GM23338 (cell line): ENCODE data around the gene EYS. TPM values are rescaled to one million over a fixed set of nuclear protein-coding genes. Genes with fewer than 3 reads are reported as not detected.

Experiments used
- ATAC-seq: fragments of 200-7000 bp; cut with Tn5 transposase; 3 replicates; pipeline ENCODE4 v1.9.1; 2020
- DNase-seq: peaks from one replicate; pipeline ENCODE4 v3.0.0-alpha.2; 2015; ENCODE audit warnings: low spot score
- H2AFZ ChIP-seq: fragments of 200-600 bp; sonication (generic); 2 replicates; pipeline ENCODE4 v1.8.0; 2016; ENCODE audit warnings: antibody characterized with exemption, mild to moderate bottlenecking, moderate library complexity
- H3F3A ChIP-seq: fragments of 200-600 bp; sonication (generic); replicated peaks from 2 replicates; pipeline ENCODE4 v1.8.0; 2017; ENCODE audit warnings: antibody characterized with exemption, mixed run types, low read depth
- H3K27ac ChIP-seq: fragments of 200-600 bp; sonication (generic); 2 replicates; pipeline ENCODE4 v1.6.1; 2016; ENCODE audit warnings: low read depth
- H3K27me3 ChIP-seq: fragments of 200-600 bp; sonication (generic); 2 replicates; pipeline ENCODE4 v1.8.0; 2016; ENCODE audit warnings: mild to moderate bottlenecking, mixed run types, moderate library complexity; ENCODE audit not compliant: insufficient read depth
- H3K36me3 ChIP-seq: fragments of 200-600 bp; sonication (generic); 2 replicates; pipeline ENCODE4 v1.8.0; 2016; ENCODE audit warnings: mild to moderate bottlenecking; ENCODE audit not compliant: insufficient read depth
- H3K4me1 ChIP-seq: fragments of 200-600 bp; sonication (generic); 2 replicates; pipeline ENCODE4 v1.8.0; 2016; ENCODE audit warnings: mild to moderate bottlenecking, moderate library complexity; ENCODE audit not compliant: insufficient read depth
- H3K4me2 ChIP-seq: fragments of 200-600 bp; sonication (generic); 2 replicates; pipeline ENCODE4 v1.7.1; 2017; ENCODE audit warnings: mixed run types
- H3K4me3 ChIP-seq: fragments of 200-600 bp; sonication (generic); 2 replicates; pipeline ENCODE4 v1.6.1; 2016; ENCODE audit warnings: mixed run types
- H3K79me2 ChIP-seq: fragments of 200-600 bp; sonication (generic); replicated peaks from 2 replicates; pipeline ENCODE4 v1.8.0; 2017; ENCODE audit warnings: mild to moderate bottlenecking; ENCODE audit not compliant: insufficient read depth
- H3K9me2 ChIP-seq: fragments of 200-600 bp; sonication (generic); 2 replicates; pipeline ENCODE4 v1.8.0; 2017; ENCODE audit not compliant: insufficient read depth
- H4K20me1 ChIP-seq: fragments of 200-600 bp; sonication (generic); replicated peaks from 2 replicates; pipeline ENCODE4 v1.8.0; 2017; ENCODE audit warnings: mild to moderate bottlenecking; ENCODE audit not compliant: insufficient read depth
- H3K27ac Mint-ChIP-seq: 2 replicates; pipeline ENCODE4 v1.8.0; 2020; ENCODE audit warnings: inconsistent platforms, mild to moderate bottlenecking, moderate library complexity, mixed read lengths
- H3K27me3 Mint-ChIP-seq: 3 replicates; pipeline ENCODE4 v1.8.0; 2022; ENCODE audit warnings: low read depth, mild to moderate bottlenecking, moderate library complexity, mixed read lengths, inconsistent platforms; ENCODE audit not compliant: insufficient read depth, poor library complexity
- H3K36me3 Mint-ChIP-seq: 3 replicates; pipeline ENCODE4 v1.8.0; 2021; ENCODE audit warnings: low read depth, mild to moderate bottlenecking, inconsistent platforms, moderate library complexity, mixed read lengths
- H3K4me1 Mint-ChIP-seq: 3 replicates; pipeline ENCODE4 v1.8.0; 2020; ENCODE audit warnings: mild to moderate bottlenecking, inconsistent platforms, mixed read lengths
- H3K4me3 Mint-ChIP-seq: 3 replicates; pipeline ENCODE4 v1.8.0; 2021; ENCODE audit warnings: moderate library complexity, mild to moderate bottlenecking, inconsistent platforms, mixed read lengths
- H3K9me3 Mint-ChIP-seq: 3 replicates; pipeline ENCODE4 v1.8.0; 2020; ENCODE audit warnings: moderate library complexity, mild to moderate bottlenecking, inconsistent platforms, mixed read lengths
- CREB1 ChIP-seq: fragments of 250-450 bp; sonication (Bioruptor Pico); IDR thresholded peaks from 2 replicates; pipeline ENCODE4 v1.5.0; 2020; ENCODE audit warnings: low read depth, mild to moderate bottlenecking, moderate library complexity
- EZH2 ChIP-seq: fragments of 200-600 bp; sonication (generic); IDR thresholded peaks from one replicate; pipeline ENCODE4 v1.8.0; 2017; ENCODE audit warnings: antibody characterized with exemption, mild to moderate bottlenecking, low read depth; ENCODE audit not compliant: unreplicated experiment
- JUNB ChIP-seq: IDR thresholded peaks from one replicate; pipeline ENCODE4 v1.6.1; 2016; ENCODE audit warnings: antibody characterized with exemption; ENCODE audit not compliant: unreplicated experiment
- NANOG ChIP-seq: IDR thresholded peaks from 2 replicates; pipeline ENCODE4 v1.6.1; 2016; ENCODE audit warnings: antibody characterized with exemption, borderline replicate concordance
- ZNF114 ChIP-seq: fragments of 250-450 bp; sonication (Bioruptor Pico); IDR thresholded peaks from 2 replicates; pipeline ENCODE4 v1.5.0; 2020; ENCODE audit warnings: mild to moderate bottlenecking, moderate library complexity
- ZNF331 ChIP-seq: fragments of 250-450 bp; sonication (Bioruptor Pico); IDR thresholded peaks from 2 replicates; pipeline ENCODE4 v1.5.0; 2020; ENCODE audit warnings: low read depth, mild to moderate bottlenecking, moderate library complexity
- polyA plus RNA-seq: library from polyadenylated mRNA; unstranded; fragments of >200 nt; fragmentation: Nextera tagmentation; extraction: Ambion mirVana; gene quantifications from 2 replicates; pipeline ENCODE4 v1.2.1, GENCODE V29; 2016
- total RNA-seq: library from RNA; depleted of rRNA; stranded (reverse); fragments of >200 nt; shearing (Covaris generic); gene quantifications from 2 replicates; pipeline ENCODE4 v1.2.3, GENCODE V29; 2014
- TF ChIP-seq, protein P1 (sequence below): IDR thresholded peaks from one replicate; pipeline ENCODE4 v1.6.1; 2018; ENCODE audit warnings: antibody characterized with exemption; ENCODE audit not compliant: unreplicated experiment

Gene EYS
- total and polyA plus RNA-seq, 2 experiments from 2014 or later = 0.38 to 0.52 TPM

DNA sequence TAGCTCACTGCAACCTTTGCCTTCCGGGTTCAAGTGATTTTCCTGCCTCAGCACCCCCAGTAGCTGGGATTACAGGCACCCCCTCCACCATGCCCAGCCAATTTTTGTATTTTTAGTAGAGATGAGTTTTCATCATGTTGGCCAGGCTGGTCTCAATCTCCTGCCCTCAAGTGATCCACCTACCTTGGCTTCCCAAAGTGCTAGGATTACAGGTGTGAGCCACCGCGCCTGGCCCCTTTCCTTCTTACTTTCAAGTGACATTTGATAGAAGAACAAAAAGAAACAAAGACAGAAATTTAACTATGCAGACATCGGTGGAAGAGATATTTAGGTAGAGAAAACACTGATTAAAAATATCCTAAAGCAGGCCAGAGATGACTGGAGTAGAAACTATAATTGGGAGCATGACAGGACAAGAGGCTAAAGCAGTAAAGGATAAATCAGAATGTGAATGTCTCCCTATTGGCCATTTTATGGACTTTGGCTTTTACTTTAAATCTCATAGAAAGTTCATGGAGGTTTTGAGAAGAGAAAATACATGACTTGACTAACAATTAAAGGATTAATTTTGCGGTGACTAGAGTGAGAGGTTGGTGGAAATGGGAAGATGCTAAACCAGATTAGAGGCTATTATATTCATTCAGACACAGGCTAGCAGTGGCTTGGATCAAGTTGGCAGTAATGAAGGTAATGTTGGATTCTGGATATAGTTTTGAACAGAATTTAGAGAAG is 2.2 kb upstream of the EYS start:
- Histone ChIP-seq H3K4me2 (no peak overlapping the region), H3K27ac (no peak overlapping the region), H2AFZ (peak overlapping the region; percentile 20; the same call in 1 of the 2 replicates), H3K4me3 (no peak overlapping the region), H3K4me1 (0 out of 2 replicates have a peak, but pooled peaks cover 4% of the 10 kb centered on the region), H3K27me3 (no peaks in the 10 kb centered on the region), H4K20me1 (no peaks in the 10 kb centered on the region), H3K36me3 (no peaks in the 10 kb centered on the region), H3K9me2 (0 out of 2 replicates have a peak, but pooled peaks cover 5% of the 10 kb centered on the region), H3K79me2 (no peaks in the 10 kb centered on the region), H3F3A (no peaks in the 10 kb centered on the region)
- ATAC-seq (no peak), DNase-seq (no peak)
- Mint-ChIP-seq H3K4me1 (peaks cover 3% of the 10 kb centered on the region; the same call in 1 of the 3 replicates), H3K4me3 (no peak overlapping the region), H3K9me3 (peaks cover 12% of the 10 kb centered on the region; the same call in 2 of the 3 replicates), H3K27me3 (no peaks in the 10 kb centered on the region), H3K36me3 (no peaks in the 10 kb centered on the region; the same call in 2 of the 3 replicates), H3K27ac (no peak overlapping the region)
- no peak for TF ChIP-seq JUNB
- TF ChIP-seq ZNF331 (CRISPR knock-in tag) = no peak
- TF ChIP-seq NANOG = no peak
- no peak for TF ChIP-seq ZNF114 (CRISPR knock-in tag)
- TF ChIP-seq, protein P1, sequence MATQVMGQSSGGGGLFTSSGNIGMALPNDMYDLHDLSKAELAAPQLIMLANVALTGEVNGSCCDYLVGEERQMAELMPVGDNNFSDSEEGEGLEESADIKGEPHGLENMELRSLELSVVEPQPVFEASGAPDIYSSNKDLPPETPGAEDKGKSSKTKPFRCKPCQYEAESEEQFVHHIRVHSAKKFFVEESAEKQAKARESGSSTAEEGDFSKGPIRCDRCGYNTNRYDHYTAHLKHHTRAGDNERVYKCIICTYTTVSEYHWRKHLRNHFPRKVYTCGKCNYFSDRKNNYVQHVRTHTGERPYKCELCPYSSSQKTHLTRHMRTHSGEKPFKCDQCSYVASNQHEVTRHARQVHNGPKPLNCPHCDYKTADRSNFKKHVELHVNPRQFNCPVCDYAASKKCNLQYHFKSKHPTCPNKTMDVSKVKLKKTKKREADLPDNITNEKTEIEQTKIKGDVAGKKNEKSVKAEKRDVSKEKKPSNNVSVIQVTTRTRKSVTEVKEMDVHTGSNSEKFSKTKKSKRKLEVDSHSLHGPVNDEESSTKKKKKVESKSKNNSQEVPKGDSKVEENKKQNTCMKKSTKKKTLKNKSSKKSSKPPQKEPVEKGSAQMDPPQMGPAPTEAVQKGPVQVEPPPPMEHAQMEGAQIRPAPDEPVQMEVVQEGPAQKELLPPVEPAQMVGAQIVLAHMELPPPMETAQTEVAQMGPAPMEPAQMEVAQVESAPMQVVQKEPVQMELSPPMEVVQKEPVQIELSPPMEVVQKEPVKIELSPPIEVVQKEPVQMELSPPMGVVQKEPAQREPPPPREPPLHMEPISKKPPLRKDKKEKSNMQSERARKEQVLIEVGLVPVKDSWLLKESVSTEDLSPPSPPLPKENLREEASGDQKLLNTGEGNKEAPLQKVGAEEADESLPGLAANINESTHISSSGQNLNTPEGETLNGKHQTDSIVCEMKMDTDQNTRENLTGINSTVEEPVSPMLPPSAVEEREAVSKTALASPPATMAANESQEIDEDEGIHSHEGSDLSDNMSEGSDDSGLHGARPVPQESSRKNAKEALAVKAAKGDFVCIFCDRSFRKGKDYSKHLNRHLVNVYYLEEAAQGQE = no peak
- TF ChIP-seq EZH2 = no peak
- no peak for TF ChIP-seq CREB1 (CRISPR knock-in tag)

- DNase-seq = no peak
- Histone ChIP-seq H3K27me3 (no peaks in the 10 kb centered on the region), H3K9me2 (0 out of 2 replicates have a peak, but pooled peaks cover 5% of the 10 kb centered on the region), H3K27ac (no peak overlapping the region), H4K20me1 (no peaks in the 10 kb centered on the region), H2AFZ (no peak overlapping the region), H3K4me1 (0 out of 2 replicates have a peak, but pooled peaks cover 4% of the 10 kb centered on the region), H3K36me3 (no peaks in the 10 kb centered on the region), H3K4me2 (no peak overlapping the region), H3K4me3 (no peak overlapping the region), H3K79me2 (no peaks in the 10 kb centered on the region), H3F3A (no peaks in the 10 kb centered on the region)
- Mint-ChIP-seq H3K4me1 (peaks cover 3% of the 10 kb centered on the region; the same call in 1 of the 3 replicates), H3K27ac (no peak overlapping the region), H3K9me3 (peaks cover 14% of the 10 kb centered on the region; the same call in 2 of the 3 replicates), H3K27me3 (no peaks in the 10 kb centered on the region), H3K36me3 (no peaks in the 10 kb centered on the region; the same call in 2 of the 3 replicates), H3K4me3 (no peak overlapping the region)
- no peak for ATAC-seq
- no peak for TF ChIP-seq EZH2
- TF ChIP-seq, protein P1 = no peak
These were observed 1.1 kb upstream of the EYS start for GRCh38 chr6:65708162-65708561.
